AG04450 (cell line): ENCODE measurements around the gene CNTNAP2. TPM values are rescaled to one million over a fixed set of nuclear protein-coding genes. Genes with fewer than 3 reads are reported as not detected.

Experiments
- CTCF ChIA-PET: fragments of 300-600, 350-600 bp; formaldehyde crosslinking; extraction: SDS; loops from one replicate; lab custom pipeline; 2022; ENCODE audit warnings: antibody characterized with exemption, inconsistent platforms; lab: Charles Lee
- POLR2A ChIA-PET: fragments of 350-600 bp; formaldehyde crosslinking; extraction: SDS; loops from one replicate; lab custom pipeline; 2021; ENCODE audit warnings: antibody characterized with exemption, inconsistent platforms; lab: Yijun Ruan, JAX
- DNase-seq: peaks from one replicate; pipeline ENCODE4 v3.0.0-alpha.2; 2011; ENCODE audit warnings: low read depth, low spot score
- H3K27ac ChIP-seq: one replicate; pipeline ENCODE4 v1.5.1; 2012; ENCODE audit warnings: low read depth, low read length, control low read depth
- H3K27me3 ChIP-seq: one replicate; pipeline ENCODE4 v1.6.0; 2012; ENCODE audit warnings: low read length; ENCODE audit not compliant: control insufficient read depth, insufficient read depth
- H3K4me3 ChIP-seq: 2 replicates; pipeline ENCODE4 v1.5.1; 2011; ENCODE audit warnings: mild to moderate bottlenecking, low read depth, low read length, control low read depth
- H3K9me3 ChIP-seq: 2 replicates; pipeline ENCODE4 v1.5.1; 2012; ENCODE audit warnings: low read length; ENCODE audit not compliant: control insufficient read depth, insufficient read depth
- CTCF ChIP-seq: IDR thresholded peaks from 2 replicates; pipeline ENCODE4 v1.5.1; 2011; ENCODE audit warnings: low read depth, low read length, control low read depth, inconsistent platforms
- polyA plus RNA-seq: library from polyadenylated mRNA; depleted of rRNA; stranded (reverse); fragments of >200 nt; gene quantifications from 2 replicates; pipeline ENCODE4 v1.2.3, GENCODE V29; 2011

CNTNAP2 gene
- polyA plus RNA-seq, 1 experiment: not detected

GRCh38 chr7:147859033-147859432 is 1742.4 kb downstream of the CNTNAP2 start:
- DNase-seq: no peak

GRCh38 chr7:147859486-147859885 is 1742.9 kb downstream of the CNTNAP2 start:
- no peak for TF ChIP-seq CTCF
- peaks cover 12% of the 10 kb centered on the region for H3K9me3 ChIP-seq
- H3K4me3 ChIP-seq: no peak overlapping the region
- H3K27me3 ChIP-seq: no peaks in the 10 kb centered on the region
- POLR2A ChIA-PET: no interaction called here
- no peak for DNase-seq
- CTCF ChIA-PET: no interaction called here
- no peak overlapping the region for H3K27ac ChIP-seq

More at GRCh38 chr7:147859033-147859432, 1742.4 kb downstream of the CNTNAP2 start:
- no peak for TF ChIP-seq CTCF
- ChIA-PET CTCF (no interaction called here), POLR2A (no interaction called here)
- Histone ChIP-seq H3K9me3 (peaks cover 12% of the 10 kb centered on the region), H3K27me3 (no peaks in the 10 kb centered on the region), H3K4me3 (no peak overlapping the region), H3K27ac (no peak overlapping the region)

- CTCF ChIA-PET: no interaction called here
- Histone ChIP-seq H3K27ac (no peak overlapping the region), H3K4me3 (no peak overlapping the region), H3K9me3 (peaks cover 7% of the 10 kb centered on the region), H3K27me3 (no peaks in the 10 kb centered on the region)
- no peak for TF ChIP-seq CTCF
- POLR2A ChIA-PET: no interaction called here
- no peak for DNase-seq
Observed at GRCh38 chr7:147861058-147861716, 1744.6 kb downstream of the CNTNAP2 start.

DNA sequence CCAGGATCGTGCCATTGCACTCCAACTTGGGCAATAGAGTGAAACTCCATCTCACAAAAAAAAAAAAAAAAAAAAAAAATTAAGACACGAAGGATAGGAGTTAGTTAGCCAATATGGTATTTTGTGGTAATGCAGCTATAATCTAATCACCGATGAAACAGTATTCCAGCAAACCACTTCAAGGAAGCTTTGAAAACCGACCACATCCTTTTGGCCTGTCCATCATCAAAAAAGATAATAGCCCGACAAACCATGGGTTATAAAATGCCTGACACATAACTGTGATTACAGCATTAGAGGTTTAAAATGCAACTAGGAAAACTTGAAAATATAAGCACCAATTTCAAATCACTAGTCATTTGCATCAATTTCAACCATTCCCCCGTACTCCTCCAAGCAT is 1745.3 kb downstream of the CNTNAP2 start:
- H3K4me3 ChIP-seq: no peak overlapping the region
- no peak overlapping the region for H3K27ac ChIP-seq
- CTCF ChIA-PET: no interaction called here
- no peak for TF ChIP-seq CTCF
- DNase-seq: no peak
- peaks cover 6% of the 10 kb centered on the region; the same call in 1 of the 2 replicates for H3K9me3 ChIP-seq
- POLR2A ChIA-PET: no interaction called here
- no peaks in the 10 kb centered on the region for H3K27me3 ChIP-seq

DNA sequence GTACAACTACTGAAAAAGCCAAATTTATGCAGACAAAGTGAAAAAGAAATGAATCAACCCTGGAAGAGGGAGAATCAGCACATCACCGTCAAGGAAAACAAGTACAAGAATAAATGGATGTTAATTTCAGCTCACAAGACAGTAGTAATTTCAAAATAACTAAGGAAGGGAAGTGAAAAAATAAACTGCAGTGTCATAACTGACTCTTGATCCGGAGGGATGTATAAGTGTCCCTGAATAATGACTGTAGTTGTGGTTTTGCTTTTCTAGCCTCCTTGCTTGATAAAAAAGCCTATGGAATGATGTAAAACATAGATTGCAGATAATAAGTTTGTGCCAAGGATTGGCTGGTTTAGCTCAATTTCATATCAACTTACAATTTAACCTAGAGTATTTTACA is 1752.9 kb downstream of the CNTNAP2 start:
- H3K4me3 ChIP-seq: no peak overlapping the region
- H3K9me3 ChIP-seq: peaks cover 16% of the 10 kb centered on the region
- POLR2A ChIA-PET: no interaction called here
- no peak for DNase-seq
- CTCF ChIA-PET: no interaction called here
- no peak for TF ChIP-seq CTCF
- no peak overlapping the region for H3K27ac ChIP-seq
- H3K27me3 ChIP-seq: no peaks in the 10 kb centered on the region
